ENCODE measurements around the gene ATP6V0C.
"Not testable (repeated sequence)": the region's sequence is repeated elsewhere in the genome, so short reads cannot be mapped to it uniquely, and the experiment has no call there.

ATP6V0C gene

DNA sequence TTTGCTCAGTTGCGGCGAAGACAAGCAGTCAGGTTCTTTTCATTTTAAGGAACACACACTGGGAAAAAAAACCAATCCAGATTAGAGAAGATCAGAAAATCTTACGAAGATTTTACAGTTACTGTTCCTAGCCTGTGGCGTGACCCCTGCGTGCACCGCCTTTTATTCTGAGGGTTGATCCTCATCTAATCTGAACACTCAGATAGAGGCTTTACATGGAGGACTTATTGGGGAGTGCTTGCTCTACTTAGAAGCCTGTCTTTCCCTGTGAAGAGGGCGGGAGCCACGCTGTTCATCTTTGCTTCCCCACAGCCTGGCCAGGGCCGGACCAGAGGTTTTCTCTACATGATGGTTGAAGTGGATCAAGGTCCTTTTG is 37.4 kb upstream of the ATP6V0C start:
- H3K4me3 ChIP-seq (ENCODE audit: low read depth, low read length) = no peak overlapping the region
- TF ChIP-seq, protein P1, sequence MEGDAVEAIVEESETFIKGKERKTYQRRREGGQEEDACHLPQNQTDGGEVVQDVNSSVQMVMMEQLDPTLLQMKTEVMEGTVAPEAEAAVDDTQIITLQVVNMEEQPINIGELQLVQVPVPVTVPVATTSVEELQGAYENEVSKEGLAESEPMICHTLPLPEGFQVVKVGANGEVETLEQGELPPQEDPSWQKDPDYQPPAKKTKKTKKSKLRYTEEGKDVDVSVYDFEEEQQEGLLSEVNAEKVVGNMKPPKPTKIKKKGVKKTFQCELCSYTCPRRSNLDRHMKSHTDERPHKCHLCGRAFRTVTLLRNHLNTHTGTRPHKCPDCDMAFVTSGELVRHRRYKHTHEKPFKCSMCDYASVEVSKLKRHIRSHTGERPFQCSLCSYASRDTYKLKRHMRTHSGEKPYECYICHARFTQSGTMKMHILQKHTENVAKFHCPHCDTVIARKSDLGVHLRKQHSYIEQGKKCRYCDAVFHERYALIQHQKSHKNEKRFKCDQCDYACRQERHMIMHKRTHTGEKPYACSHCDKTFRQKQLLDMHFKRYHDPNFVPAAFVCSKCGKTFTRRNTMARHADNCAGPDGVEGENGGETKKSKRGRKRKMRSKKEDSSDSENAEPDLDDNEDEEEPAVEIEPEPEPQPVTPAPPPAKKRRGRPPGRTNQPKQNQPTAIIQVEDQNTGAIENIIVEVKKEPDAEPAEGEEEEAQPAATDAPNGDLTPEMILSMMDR (IDR thresholded peaks at IDR 0.05; ENCODE audit: low read depth, low read length) = no peak

DNA sequence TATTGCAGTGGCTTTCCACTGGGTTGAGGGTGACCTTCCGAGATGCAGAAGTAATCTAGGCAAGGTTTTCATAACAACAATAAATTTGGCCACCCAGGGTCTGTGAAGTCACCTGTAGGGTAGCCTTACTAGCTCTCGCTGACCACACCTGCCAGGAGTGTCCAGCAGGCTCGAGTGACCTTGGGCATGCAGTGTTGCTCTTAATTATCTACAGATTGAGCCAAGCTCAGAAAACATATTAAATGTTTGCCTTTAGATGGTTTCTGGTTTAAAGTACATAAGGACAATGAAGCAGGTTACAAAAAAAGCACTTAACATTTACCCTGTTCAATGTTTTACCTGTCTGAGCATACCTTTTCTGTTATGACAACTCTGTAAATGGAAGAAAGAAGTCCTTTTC is 37.0 kb upstream of the ATP6V0C start:
- H3K4me3 ChIP-seq (ENCODE audit: low read depth, low read length) = no peak overlapping the region

DNA sequence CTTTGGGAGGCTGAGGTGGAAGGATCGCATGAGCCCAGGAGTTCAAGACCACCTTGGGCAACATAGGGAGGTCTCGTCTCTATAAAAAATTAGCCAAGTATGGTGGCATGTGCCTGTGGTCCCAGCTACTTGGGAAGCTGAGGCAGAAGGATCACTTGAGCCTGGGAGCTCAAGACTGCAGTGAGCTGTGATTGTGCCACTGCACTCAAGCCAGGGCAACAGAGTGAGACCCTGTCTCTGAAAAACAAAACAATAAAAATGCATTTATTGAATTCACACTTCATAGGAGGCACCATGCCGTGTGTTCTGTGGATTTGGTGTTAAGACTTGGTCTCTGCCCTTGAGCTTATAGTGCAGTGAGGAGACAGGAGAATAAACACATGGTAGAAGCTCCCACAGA is 36.4 kb upstream of the ATP6V0C start:
- TF ChIP-seq, protein P1 (IDR thresholded peaks at IDR 0.05; ENCODE audit: low read depth, low read length) = no peak
- no peak overlapping the region for H3K4me3 ChIP-seq (ENCODE audit: low read depth, low read length)

More for the DNA sequence above, 37.0 kb upstream of the ATP6V0C start:
- TF ChIP-seq, protein P1 (IDR thresholded peaks at IDR 0.05; ENCODE audit: low read depth, low read length) = no peak

DNA sequence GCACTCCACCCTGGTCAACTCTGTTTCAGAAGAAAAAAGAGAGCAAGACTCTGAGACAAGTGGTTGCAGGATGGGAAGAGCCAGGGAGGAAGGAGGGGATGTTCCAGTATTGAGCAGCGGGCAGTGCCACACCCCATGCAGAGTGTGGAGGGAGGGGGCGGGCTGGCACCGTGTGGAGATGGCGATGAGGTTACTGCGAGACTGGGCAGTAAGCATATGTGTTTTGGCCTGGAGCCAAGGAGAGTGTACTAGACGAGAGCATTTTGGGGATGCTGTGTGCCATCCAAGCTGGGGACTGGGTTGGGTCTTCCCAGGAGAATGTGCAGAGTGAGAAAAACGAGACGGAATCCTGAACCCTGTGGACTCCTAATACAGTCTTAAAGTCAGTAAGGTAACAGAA is 35.5 kb upstream of the ATP6V0C start:
- no peak overlapping the region for H3K4me3 ChIP-seq (ENCODE audit: low read depth, low read length)
- TF ChIP-seq, protein P1 (IDR thresholded peaks at IDR 0.05; ENCODE audit: low read depth, low read length) = no peak

DNA sequence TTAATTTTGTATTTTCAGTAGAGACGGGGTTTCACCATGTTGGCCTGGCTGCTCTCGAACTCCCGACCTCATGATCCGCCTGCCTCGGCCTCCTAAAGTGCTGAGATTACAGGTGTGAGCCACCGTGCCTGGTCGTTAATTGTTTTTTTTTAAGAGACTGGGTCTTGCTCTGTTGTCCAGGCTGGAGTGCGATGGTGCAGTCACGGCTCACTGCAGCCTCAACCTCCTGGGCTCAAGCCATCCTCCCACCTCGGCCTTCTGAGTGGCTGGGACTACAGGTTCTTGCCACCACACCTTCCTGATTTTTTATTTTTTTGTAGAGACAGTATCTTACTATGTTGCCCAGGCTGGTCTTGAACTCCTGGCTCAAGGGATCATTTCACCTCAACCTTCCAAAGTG is 33.8 kb upstream of the ATP6V0C start:
- not testable (repeated sequence) for H3K4me3 ChIP-seq (ENCODE audit: low read depth, low read length)

DNA sequence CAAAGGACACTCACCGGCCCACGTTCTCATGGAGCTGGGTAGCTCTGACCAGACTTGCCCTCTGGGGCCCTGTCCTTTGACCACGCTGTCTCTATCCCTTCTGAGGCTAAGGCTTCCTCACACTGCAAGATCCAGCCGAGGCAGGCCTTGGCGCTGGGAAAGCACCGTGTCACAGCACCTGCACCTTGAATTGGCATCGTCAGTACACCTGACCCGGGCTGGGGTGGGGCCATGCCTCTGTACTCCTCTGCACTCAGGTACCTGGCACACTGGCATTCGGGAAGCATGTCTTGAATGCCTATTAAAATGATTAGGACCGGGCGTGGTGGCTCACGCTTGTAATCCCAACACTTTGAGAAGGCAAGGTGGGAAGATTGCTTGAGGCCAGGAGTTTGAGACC is 32.8 kb upstream of the ATP6V0C start:
- TF ChIP-seq, protein P1 (IDR thresholded peaks at IDR 0.05; ENCODE audit: low read depth, low read length) = no peak

DNA sequence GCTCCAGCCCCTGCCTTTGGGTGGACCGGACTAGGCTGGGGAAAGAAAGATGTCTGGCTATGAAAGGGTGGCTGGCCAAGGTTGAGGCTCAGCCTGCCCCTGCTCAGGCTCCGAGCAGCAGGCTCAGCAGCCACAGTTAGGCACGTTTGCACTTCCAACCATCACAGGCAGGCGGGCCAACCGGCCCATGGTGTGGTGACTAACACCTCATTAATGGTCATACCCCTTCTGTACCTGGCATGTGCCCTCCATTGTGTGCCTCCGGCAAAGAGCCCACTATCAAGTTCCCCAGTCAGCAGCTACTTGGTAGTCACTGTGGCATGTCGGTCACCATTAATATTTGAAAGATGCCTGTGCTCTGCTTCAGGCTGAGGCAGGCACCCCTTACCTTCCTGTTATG is 32.1 kb upstream of the ATP6V0C start:
- TF ChIP-seq, protein P1 (IDR thresholded peaks at IDR 0.05; ENCODE audit: low read depth, low read length) = no peak
- no peak overlapping the region for H3K4me3 ChIP-seq (ENCODE audit: low read depth, low read length)

More for the DNA sequence above, 32.8 kb upstream of the ATP6V0C start:
- no peak overlapping the region for H3K4me3 ChIP-seq (ENCODE audit: low read depth, low read length)

DNA sequence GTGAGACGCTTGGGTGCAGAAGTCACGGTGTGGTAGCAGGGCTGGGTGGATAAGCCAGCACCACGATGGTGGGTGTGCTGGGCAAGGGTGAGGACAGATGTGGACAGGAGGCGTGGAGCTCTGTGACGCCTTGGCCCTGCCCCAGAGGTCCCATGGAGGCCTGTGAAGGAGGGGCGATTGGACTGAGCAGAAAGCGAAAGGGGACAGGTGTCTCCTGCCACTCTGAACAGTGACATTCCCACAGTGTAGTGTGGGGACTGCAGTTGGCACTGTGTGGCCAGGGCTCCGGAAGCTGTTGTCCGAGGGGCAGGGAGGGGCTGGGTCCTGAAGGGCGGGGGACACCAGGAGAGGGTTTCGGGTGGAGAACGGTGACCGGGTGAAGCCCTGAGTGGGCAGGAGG is 31.5 kb upstream of the ATP6V0C start:
- TF ChIP-seq, protein P1 (IDR thresholded peaks at IDR 0.05; ENCODE audit: low read depth, low read length) = no peak
- no peak overlapping the region for H3K4me3 ChIP-seq (ENCODE audit: low read depth, low read length)

Data from WI38 (cell line).